GM18868 (cell line): ENCODE measurements around the gene VSIG8.
"Not testable (repeated sequence)": the region's sequence is repeated elsewhere in the genome, so short reads cannot be mapped to it uniquely, and the experiment has no call there.

Source experiments
- ATAC-seq: cut with Tn5 transposase; IDR thresholded peaks from one replicate; pipeline ENCODE4 v1.9.1; 2021; ENCODE audit warnings: mild to moderate bottlenecking, moderate library complexity; ENCODE audit not compliant: unreplicated experiment

VSIG8 gene

GRCh38 chr1:159862557-159862956 is at the start of gene VSIG8:
Gene VSIG8, minus strand, starts transcription at chr1:159862657. Its CDS starts 136 bp downstream, at chr1:159862521.
- ATAC-seq, result no peak

GRCh38 chr1:159911326-159912070 is 49.0 kb upstream of the VSIG8 start:
- no peak for ATAC-seq

GRCh38 chr1:159908031-159908940 is 45.8 kb upstream of the VSIG8 start:
- ATAC-seq, result no peak

- no peak for ATAC-seq
Measured at GRCh38 chr1:159906960-159907359, 44.5 kb upstream of the VSIG8 start.

GRCh38 chr1:159904036-159904435 is 41.6 kb upstream of the VSIG8 start:
- ATAC-seq, result not testable (repeated sequence)

GRCh38 chr1:159902541-159902940 is 40.1 kb upstream of the VSIG8 start:
- no peak for ATAC-seq

GRCh38 chr1:159900755-159901360 is 38.4 kb upstream of the VSIG8 start:
- ATAC-seq, result no peak

GRCh38 chr1:159900086-159900680 is 37.7 kb upstream of the VSIG8 start, which contains the start of gene CFAP45:
Gene CFAP45, minus strand, starts transcription at chr1:159900165. Its CDS starts 67 bp downstream, at chr1:159900098.
- no peak for ATAC-seq

- ATAC-seq, result not testable (repeated sequence)
Measured at GRCh38 chr1:159899634-159900033, 37.2 kb upstream of the VSIG8 start.

GRCh38 chr1:159898527-159898926 is 36.1 kb upstream of the VSIG8 start:
- ATAC-seq, result peak; percentile 76

GRCh38 chr1:159897962-159898361 is 35.5 kb upstream of the VSIG8 start:
- peak; percentile 45 for ATAC-seq

- no peak for ATAC-seq
Measured at GRCh38 chr1:159896546-159896930, 34.1 kb upstream of the VSIG8 start.

GRCh38 chr1:159895836-159896545 is 33.5 kb upstream of the VSIG8 start:
- no peak for ATAC-seq

- no peak for ATAC-seq
Measured at GRCh38 chr1:159895286-159895685, 32.8 kb upstream of the VSIG8 start.

- no peak for ATAC-seq
Measured at GRCh38 chr1:159892944-159893343, 30.5 kb upstream of the VSIG8 start.

- peak; percentile 52 for ATAC-seq
Measured at GRCh38 chr1:159891275-159892157, 29.1 kb upstream of the VSIG8 start.

- ATAC-seq, result no peak
Measured at GRCh38 chr1:159890390-159890789, 27.9 kb upstream of the VSIG8 start.

GRCh38 chr1:159889821-159890252 is 27.4 kb upstream of the VSIG8 start:
- peak; percentile 95 for ATAC-seq

- ATAC-seq, result peak; percentile 37
Measured at GRCh38 chr1:159889202-159889601, 26.7 kb upstream of the VSIG8 start.
